Stimulated activated naive B cell treated with anti-CD40 and anti-IgM and Interleukin-4, amounts not matched to agents 10 μg/mL and 1 μg/mL and 100 μg/mL, for 72 hours (primary cell): ENCODE measurements around the gene XPC.
"Not testable (repeated sequence)": the region's sequence is repeated elsewhere in the genome, so short reads cannot be mapped to it uniquely, and the experiment has no call there.

Experiments used
- ATAC-seq, 2 donors: fragments of 150-1000 bp; cut with Tn5 transposase; replicated peaks; 2 replicates each; pipeline ENCODE4 v1.10.0; 2021; ENCODE audit warnings: moderate library complexity in 1 of 2
- DNase-seq: peaks from one replicate; pipeline ENCODE4 v3.0.0; 2021
- H3K27ac Mint-ChIP-seq: one replicate; pipeline ENCODE4 v1.8.0; 2022; ENCODE audit warnings: mild to moderate bottlenecking, mixed read lengths
- H3K27me3 Mint-ChIP-seq, 2 donors: one replicate each; pipeline ENCODE4 v1.8.0; 2022; ENCODE audit warnings: mixed read lengths in 2 of 2
- H3K36me3 Mint-ChIP-seq, 2 donors: one replicate each; pipeline ENCODE4 v1.8.0; 2022; ENCODE audit warnings: mixed read lengths in 2 of 2, mild to moderate bottlenecking in 1 of 2
- H3K4me1 Mint-ChIP-seq, 2 donors: one replicate each; pipeline ENCODE4 v1.8.0; 2022; ENCODE audit warnings: mixed read lengths in 2 of 2, mild to moderate bottlenecking in 1 of 2
- H3K4me3 Mint-ChIP-seq, 2 donors: one replicate each; pipeline ENCODE4 v1.8.0; 2022; ENCODE audit warnings: mild to moderate bottlenecking in 2 of 2, mixed read lengths in 2 of 2, moderate library complexity in 1 of 2
- H3K9me3 Mint-ChIP-seq, 2 donors: one replicate each; pipeline ENCODE4 v1.8.0; 2022; ENCODE audit warnings: mixed read lengths in 2 of 2, mild to moderate bottlenecking in 1 of 2

Gene XPC

GRCh38 chr3:14178247-14179113, at the start of gene XPC, which contains the start of gene LSM3:
XPC (minus strand) TSS chr3:14178601; CDS start chr3:14178568, 33 bp downstream.
LSM3 (plus strand) TSS chr3:14178817; CDS start chr3:14178861, 44 bp downstream.
- Mint-ChIP-seq H3K4me3 (peak within 1 kb of the TSS; percentile 92 to 98), H3K36me3 (peaks cover 2 to 19% of the 10 kb centered on the region in 2 donors), H3K4me1 (peaks cover 33 to 55% of the 10 kb centered on the region in 2 donors), H3K9me3 (no peaks in the 10 kb centered on the region), H3K27me3 (no peaks in the 10 kb centered on the region), H3K27ac (peak within 1 kb of the TSS; percentile 100)
- DNase-seq (peak; percentile 97), ATAC-seq (peak; percentile 94 to 96)

- peaks cover 2 to 3% of the 10 kb centered on the region in 2 donors for H3K36me3 Mint-ChIP-seq
- peaks cover 0 to 1% of the 10 kb centered on the region in 2 donors for H3K9me3 Mint-ChIP-seq
- no peak overlapping the region for H3K4me3 Mint-ChIP-seq
- H3K27ac Mint-ChIP-seq = no peak overlapping the region
- no peak for ATAC-seq
- peaks cover 31 to 43% of the 10 kb centered on the region in 2 donors for H3K27me3 Mint-ChIP-seq
- no peak for DNase-seq
- peaks cover 4 to 9% of the 10 kb centered on the region in 2 donors for H3K4me1 Mint-ChIP-seq
Observed at GRCh38 chr3:14227856-14228255, 49.5 kb upstream of the XPC start.

GRCh38 chr3:14226351-14226750, 48.0 kb upstream of the XPC start:
- H3K27ac Mint-ChIP-seq, H3K9me3 Mint-ChIP-seq, DNase-seq, H3K4me3 Mint-ChIP-seq, H3K4me1 Mint-ChIP-seq, H3K36me3 Mint-ChIP-seq, ATAC-seq: not testable (repeated sequence)
- peaks cover 21 to 34% of the 10 kb centered on the region in 2 donors for H3K27me3 Mint-ChIP-seq

GRCh38 chr3:14225421-14225820, 47.0 kb upstream of the XPC start:
- H3K27me3 Mint-ChIP-seq = peaks cover 20 to 32% of the 10 kb centered on the region in 2 donors
- peak overlapping the region; percentile 56 for H3K27ac Mint-ChIP-seq
- DNase-seq (no peak), ATAC-seq (no peak)
- H3K36me3 Mint-ChIP-seq = peaks cover 1 to 9% of the 10 kb centered on the region in 2 donors
- H3K9me3 Mint-ChIP-seq = peaks cover 5 to 16% of the 10 kb centered on the region in 2 donors
- no peak overlapping the region for H3K4me3 Mint-ChIP-seq
- peaks cover 7 to 8% of the 10 kb centered on the region in 2 donors for H3K4me1 Mint-ChIP-seq

- Mint-ChIP-seq H3K27me3 (peaks cover 20 to 36% of the 10 kb centered on the region in 2 donors), H3K27ac (no peak overlapping the region), H3K36me3 (peaks cover 1 to 9% of the 10 kb centered on the region in 2 donors), H3K4me1 (peaks cover 7 to 8% of the 10 kb centered on the region in 2 donors), H3K4me3 (no peak overlapping the region), H3K9me3 (peaks cover 8 to 20% of the 10 kb centered on the region in 2 donors)
- ATAC-seq (no peak), DNase-seq (no peak)
Observed at GRCh38 chr3:14224895-14225294, 46.5 kb upstream of the XPC start.

GRCh38 chr3:14223595-14223994, 45.2 kb upstream of the XPC start:
- peak; percentile 46 to 73 for ATAC-seq

GRCh38 chr3:14222900-14223594, 44.6 kb upstream of the XPC start:
- Mint-ChIP-seq H3K36me3 (peaks cover 1 to 9% of the 10 kb centered on the region in 2 donors), H3K9me3 (peaks cover 10 to 21% of the 10 kb centered on the region in 2 donors), H3K4me3 (no peak overlapping the region), H3K27ac (peak overlapping the region; percentile 34), H3K4me1 (peaks cover 7 to 8% of the 10 kb centered on the region in 2 donors), H3K27me3 (peaks cover 20 to 35% of the 10 kb centered on the region in 2 donors)
- ATAC-seq (peak; percentile 39 to 76), DNase-seq (no peak)

More at GRCh38 chr3:14223595-14223994, 45.2 kb upstream of the XPC start:
- Mint-ChIP-seq H3K27ac (no peak overlapping the region), H3K27me3 (peaks cover 20 to 40% of the 10 kb centered on the region in 2 donors), H3K4me1 (peaks cover 7 to 8% of the 10 kb centered on the region in 2 donors), H3K36me3 (peaks cover 1 to 9% of the 10 kb centered on the region in 2 donors), H3K4me3 (no peak overlapping the region), H3K9me3 (peaks cover 10 to 21% of the 10 kb centered on the region in 2 donors)
- no peak for DNase-seq

- peaks cover 7 to 8% of the 10 kb centered on the region in 2 donors for H3K4me1 Mint-ChIP-seq
- H3K4me3 Mint-ChIP-seq = no peak overlapping the region
- no peak overlapping the region for H3K27ac Mint-ChIP-seq
- H3K36me3 Mint-ChIP-seq = peaks cover 1 to 9% of the 10 kb centered on the region in 2 donors
- peaks cover 10 to 21% of the 10 kb centered on the region in 2 donors for H3K9me3 Mint-ChIP-seq
- H3K27me3 Mint-ChIP-seq = peaks cover 20 to 35% of the 10 kb centered on the region in 2 donors
- DNase-seq (no peak), ATAC-seq (no peak)
Observed at GRCh38 chr3:14222457-14222856, 44.1 kb upstream of the XPC start.

- DNase-seq (no peak), ATAC-seq (no peak)
- Mint-ChIP-seq H3K36me3 (peaks cover 1 to 9% of the 10 kb centered on the region in 2 donors), H3K4me1 (peaks cover 7 to 8% of the 10 kb centered on the region in 2 donors), H3K27ac (no peak overlapping the region), H3K9me3 (peaks cover 10 to 21% of the 10 kb centered on the region in 2 donors), H3K27me3 (peaks cover 20 to 35% of the 10 kb centered on the region in 2 donors), H3K4me3 (no peak overlapping the region)
Observed at GRCh38 chr3:14221902-14222301, 43.5 kb upstream of the XPC start.

GRCh38 chr3:14220933-14221332, 42.5 kb upstream of the XPC start:
- no peak overlapping the region for H3K27ac Mint-ChIP-seq
- peaks cover 7 to 8% of the 10 kb centered on the region in 2 donors for H3K4me1 Mint-ChIP-seq
- H3K9me3 Mint-ChIP-seq = peaks cover 10 to 21% of the 10 kb centered on the region in 2 donors
- ATAC-seq (no peak), DNase-seq (no peak)
- peaks cover 1 to 9% of the 10 kb centered on the region in 2 donors for H3K36me3 Mint-ChIP-seq
- H3K4me3 Mint-ChIP-seq = no peak overlapping the region
- peaks cover 20 to 35% of the 10 kb centered on the region in 2 donors for H3K27me3 Mint-ChIP-seq

- Mint-ChIP-seq H3K36me3 (peaks cover 1 to 9% of the 10 kb centered on the region in 2 donors), H3K27me3 (peaks cover 9 to 21% of the 10 kb centered on the region in 2 donors), H3K4me1 (peaks cover 4 to 8% of the 10 kb centered on the region in 2 donors), H3K4me3 (no peak overlapping the region), H3K27ac (no peak overlapping the region), H3K9me3 (peaks cover 10 to 21% of the 10 kb centered on the region in 2 donors)
- no peak for DNase-seq
- no peak for ATAC-seq
Observed at GRCh38 chr3:14218355-14218754, 40.0 kb upstream of the XPC start.

- Mint-ChIP-seq H3K27me3 (peaks cover 5 to 14% of the 10 kb centered on the region in 2 donors), H3K9me3 (peaks cover 9 to 11% of the 10 kb centered on the region in 2 donors), H3K4me3 (peak overlapping the region; percentile 44 to 47), H3K27ac (no peak overlapping the region), H3K36me3 (peaks cover 0 to 4% of the 10 kb centered on the region in 2 donors), H3K4me1 (no peaks in the 10 kb centered on the region)
- ATAC-seq (peak; percentile 45 to 83), DNase-seq (no peak)
Observed at GRCh38 chr3:14216257-14217048, 38.1 kb upstream of the XPC start.

- Mint-ChIP-seq H3K4me1 (no peaks in the 10 kb centered on the region), H3K9me3 (peaks cover 0 to 1% of the 10 kb centered on the region in 2 donors), H3K27ac (no peak overlapping the region), H3K36me3 (no peaks in the 10 kb centered on the region), H3K4me3 (no peak overlapping the region), H3K27me3 (peaks cover 0 to 3% of the 10 kb centered on the region in 2 donors)
- DNase-seq (no peak), ATAC-seq (no peak)
Observed at GRCh38 chr3:14214764-14215163, 36.4 kb upstream of the XPC start.
